Measurements from ENCODE around the gene ABHD14A.

DNA sequence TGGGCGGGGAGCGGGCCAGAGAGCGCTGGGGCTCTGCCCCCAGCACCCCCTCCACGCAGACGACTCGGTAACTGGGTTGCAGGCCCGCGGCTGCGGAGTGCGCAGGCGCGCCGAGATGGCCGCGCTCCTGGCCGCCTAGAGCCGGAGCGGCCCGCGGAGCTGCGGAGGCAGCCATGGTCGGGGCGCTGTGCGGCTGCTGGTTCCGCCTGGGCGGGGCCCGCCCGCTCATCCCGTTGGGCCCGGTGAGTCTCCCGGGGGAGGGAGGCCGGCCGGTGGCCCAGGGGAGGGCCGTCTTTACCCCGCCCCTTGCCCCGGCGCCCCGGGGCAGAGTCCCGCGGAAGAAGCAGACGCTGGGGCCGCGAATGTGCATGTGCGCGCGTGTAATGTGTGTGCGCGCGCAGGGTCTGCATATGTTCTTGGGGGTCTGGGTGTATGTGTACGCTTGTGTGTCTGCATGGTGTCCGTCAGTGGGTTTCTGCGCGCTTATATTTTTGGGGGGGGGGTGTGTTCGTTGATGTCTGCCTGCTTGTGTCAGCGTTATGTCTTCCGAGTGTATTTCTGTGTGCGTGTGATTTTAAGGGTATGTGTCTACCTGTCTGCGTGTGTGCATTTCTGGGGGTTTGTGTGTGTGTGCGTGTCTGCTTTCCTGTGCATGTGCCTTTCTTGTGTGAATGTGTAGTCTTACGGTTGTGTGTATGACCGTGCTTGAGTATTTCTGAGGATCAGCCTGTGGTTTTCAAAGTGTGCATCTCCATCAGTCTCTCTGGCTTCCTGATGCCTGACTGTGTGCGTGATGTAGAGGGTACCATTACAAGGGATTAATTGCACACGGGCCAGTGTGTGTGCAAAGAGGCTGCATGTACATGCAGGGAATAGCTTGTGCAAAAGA, at the start of gene ABHD14A:
- peak in 2 of 6 experiments; percentile 5 to 22 for TF ChIP-seq CTCF (IDR thresholded peaks at IDR 0.05)
- TF ChIP-seq POLR2A (IDR thresholded peaks at IDR 0.05), result peak in 2 of 4 donors; percentile 63 to 74
